ENCODE measurements around the gene COX7A2.

DNA sequence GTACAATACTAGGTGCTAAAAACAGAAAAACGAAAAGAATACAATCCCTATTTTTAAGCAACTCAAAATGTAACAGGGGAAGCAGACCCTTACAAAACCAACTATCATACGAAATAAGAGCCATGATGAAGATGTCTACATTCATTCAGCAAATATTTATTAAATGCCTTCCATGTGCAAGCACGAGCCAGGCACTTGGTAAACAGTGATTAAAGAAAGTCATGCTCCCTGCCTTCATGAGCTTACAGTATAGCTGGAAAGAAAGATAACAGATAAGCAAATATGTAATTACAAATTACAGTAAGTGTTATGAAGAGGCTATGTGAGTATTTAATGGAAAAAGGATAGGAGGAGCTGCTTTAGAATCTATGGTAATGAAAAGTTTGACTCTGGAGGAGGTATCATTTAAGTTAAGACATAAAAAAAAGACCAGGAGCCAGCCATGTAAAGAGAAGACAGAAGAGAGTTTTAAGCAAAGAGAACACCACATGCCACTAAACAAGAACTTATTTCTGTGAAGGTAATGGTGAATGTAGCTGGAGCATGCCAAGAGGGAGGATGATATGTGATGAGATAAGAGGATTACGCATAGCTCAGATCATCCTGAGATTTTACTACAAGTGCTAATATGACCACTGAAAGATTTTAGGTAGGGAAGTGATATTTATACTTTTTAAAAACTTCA, 19.3 kb upstream of the COX7A2 start:
- TF ChIP-seq, protein P1, sequence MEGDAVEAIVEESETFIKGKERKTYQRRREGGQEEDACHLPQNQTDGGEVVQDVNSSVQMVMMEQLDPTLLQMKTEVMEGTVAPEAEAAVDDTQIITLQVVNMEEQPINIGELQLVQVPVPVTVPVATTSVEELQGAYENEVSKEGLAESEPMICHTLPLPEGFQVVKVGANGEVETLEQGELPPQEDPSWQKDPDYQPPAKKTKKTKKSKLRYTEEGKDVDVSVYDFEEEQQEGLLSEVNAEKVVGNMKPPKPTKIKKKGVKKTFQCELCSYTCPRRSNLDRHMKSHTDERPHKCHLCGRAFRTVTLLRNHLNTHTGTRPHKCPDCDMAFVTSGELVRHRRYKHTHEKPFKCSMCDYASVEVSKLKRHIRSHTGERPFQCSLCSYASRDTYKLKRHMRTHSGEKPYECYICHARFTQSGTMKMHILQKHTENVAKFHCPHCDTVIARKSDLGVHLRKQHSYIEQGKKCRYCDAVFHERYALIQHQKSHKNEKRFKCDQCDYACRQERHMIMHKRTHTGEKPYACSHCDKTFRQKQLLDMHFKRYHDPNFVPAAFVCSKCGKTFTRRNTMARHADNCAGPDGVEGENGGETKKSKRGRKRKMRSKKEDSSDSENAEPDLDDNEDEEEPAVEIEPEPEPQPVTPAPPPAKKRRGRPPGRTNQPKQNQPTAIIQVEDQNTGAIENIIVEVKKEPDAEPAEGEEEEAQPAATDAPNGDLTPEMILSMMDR (IDR thresholded peaks at IDR 0.05) = no peak
- no peak for TF ChIP-seq POLR2AphosphoS5 (IDR thresholded peaks at IDR 0.05; ENCODE audit: low read depth, low read length)
